GDM1 (cell line): ENCODE measurements around the gene NACC2.

ENCODE experiments used
- DNase-seq: peaks from one replicate; lab custom pipeline; 2025; lab: John Stamatoyannopoulos, UW

The NACC2 gene

DNA sequence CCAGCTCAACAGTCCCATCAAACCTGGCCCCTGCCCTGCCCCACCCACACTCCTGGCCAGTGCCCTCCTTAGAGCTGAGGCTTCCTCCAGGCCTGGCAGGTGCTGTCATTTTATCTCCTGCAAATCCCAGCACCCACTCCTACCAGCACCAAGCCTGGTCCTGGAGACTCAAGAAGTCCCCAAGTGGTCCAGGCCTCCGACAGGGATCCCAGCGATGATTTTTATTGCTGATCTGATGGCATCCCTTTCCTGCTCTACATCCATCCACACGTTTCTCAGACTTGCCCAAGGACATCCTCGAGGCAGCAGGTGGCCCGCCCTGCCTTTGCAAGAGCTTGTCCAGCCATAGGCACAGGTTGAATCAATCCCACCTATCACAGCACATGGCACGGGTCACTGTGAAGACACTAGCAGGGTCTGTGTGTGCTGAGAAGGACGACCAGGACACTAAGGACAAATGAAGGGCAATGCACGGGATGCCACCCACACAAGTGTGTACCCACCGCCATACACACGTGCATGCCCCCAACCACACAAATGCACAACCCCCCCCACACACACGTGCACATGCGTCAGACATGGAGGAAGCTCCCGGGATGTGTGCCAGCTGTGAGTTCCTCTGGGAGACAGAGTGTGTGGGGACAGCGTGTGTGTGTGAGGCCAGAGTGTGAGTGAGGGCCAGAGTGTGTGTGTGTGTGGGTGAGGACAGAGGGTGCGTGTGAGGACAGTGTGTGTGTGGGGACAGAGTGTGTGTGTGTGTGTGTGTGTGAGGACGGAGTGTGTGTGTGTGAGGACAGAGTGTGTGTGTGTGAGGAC, 71.5 kb downstream of the NACC2 start:
- DNase-seq, result no peak

DNA sequence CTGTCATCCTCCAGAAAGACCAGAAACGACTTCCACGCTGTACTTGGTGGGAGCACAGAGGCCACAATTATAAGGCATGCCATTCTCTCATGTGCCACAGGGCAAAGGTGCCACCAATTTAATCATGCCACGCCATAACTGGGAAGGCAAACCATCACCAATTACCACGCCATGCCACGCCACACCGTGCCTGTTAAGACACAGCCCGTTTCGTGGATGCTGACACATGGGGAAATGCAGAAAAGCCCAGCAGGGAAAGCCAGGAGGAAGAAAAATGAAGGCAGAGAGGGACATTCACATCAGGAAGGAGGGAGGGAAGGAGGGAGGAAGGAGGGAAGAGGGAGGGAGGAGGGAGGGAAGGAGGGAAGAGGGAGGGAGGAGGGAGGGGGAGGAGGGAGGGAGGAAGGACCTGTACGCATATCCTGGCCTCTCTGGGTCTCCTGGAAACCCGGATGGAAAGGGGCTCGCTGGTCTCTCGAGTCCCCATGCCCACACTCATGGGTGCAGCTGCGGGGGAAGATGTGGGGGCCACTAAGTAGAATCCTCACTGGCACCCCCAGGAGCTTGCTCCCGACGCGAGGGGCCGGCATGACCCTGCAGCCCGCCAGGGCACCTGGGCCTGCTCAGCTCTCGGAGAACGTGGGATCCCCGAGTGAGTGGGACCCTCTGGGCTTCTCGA, 72.2 kb downstream of the NACC2 start:
- no peak for DNase-seq

DNA sequence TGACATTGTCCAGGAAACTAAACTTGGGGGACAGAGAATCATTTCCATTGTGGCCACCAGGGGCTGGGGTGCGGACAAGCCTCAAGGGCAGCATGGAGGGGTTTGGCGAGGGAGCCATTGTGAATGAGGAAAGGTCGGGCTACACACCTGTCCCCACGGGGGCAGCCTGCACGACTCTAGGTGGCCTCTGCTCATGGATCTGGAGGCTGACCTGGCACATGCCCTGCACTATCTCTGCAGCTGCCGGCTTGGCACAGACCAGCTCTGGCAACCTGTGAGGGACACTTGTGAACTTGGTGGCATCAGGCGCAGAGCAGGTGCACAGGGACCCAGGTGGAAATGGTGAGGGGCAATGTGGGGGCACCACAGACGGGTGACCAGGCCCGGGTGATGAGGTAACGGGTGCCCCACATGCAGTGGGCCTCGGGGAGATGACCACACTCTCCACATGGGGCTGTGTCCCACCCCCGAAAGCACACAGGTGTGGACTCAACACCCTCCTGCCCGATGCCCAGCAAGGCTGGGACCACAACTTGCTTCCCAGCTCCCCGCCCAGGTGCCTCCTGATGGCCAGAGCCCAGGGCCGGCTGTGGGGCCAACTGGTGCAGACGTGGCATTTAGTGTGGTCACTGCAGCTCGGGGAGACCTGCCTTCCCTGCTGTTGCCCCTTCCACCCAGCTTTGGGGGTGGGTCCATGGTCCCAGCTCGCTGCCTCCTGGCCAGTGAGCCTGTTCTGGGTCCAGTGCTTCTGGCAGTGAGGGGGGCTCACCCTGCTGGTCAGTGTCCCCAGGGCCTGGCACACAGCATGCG, 73.0 kb downstream of the NACC2 start:
- DNase-seq, result no peak

DNA sequence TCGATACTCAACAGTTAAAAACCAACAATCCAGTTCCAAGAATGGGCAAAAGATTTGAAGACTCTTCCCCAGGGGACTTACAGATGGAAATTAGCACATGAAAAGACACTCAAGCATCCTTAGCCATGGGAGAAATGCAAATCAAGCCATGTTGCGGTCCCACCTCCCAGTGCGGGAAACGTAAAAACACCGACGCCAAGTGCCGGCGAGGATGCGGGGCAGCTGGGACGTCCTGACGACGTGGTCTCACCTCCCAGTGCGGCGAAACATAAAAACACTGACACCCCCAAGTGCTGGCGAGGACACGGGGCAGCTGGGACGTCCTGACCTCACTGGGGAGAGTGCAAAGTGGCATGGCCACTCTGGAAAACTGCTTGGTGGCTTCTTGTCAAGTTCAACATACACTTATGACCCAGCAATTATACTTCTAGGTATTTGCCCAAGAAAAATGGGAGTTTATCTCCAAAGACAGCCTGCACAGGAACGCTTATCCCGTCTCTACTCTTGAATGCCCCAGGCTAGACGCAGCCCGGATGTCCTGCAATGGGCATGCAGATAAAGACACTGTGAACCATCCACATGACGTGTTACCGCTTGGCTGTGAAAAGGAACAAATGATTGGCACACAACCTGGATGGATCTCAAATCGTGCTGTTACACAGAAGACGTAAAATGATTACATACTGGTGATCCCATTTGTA, 73.8 kb downstream of the NACC2 start:
- DNase-seq, result no peak

DNA sequence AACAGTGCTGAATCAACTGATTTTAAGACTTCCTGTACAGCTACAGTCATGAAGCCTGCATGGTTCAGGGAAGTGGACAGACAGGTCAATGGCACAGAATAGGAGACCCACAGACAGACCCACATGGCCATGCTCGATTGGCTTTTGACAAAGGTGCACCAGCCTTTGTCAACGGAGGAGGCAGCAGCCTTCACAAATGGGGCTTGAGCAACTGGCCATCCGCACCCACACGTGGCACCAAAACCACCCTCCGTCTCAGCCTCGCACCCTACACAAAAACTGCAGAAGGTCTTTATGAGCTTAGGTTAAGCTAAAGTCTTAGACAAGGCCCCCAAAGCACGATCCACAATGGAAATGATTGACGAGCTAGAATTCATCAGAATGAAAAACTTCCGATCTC, 74.4 kb downstream of the NACC2 start:
- DNase-seq, result no peak

DNA sequence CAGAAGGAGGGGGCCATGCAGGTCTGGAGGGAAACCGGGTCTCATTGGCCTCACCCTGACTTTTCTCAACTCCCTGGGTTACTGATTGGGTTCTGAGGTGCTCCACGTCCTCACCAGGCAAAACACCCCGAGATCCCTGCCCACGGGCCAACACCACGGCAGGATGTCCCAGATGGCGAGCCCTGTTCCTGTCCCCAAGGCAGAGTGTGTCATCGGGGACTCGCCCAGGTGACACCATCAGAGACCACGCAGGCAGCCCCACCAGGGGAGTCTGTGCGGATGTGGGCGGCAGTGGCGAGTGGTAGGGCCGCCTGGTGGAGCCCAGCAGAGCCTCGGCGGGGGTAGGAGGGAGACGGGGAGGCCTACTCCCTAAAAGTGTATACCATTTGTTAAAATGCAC, 74.9 kb downstream of the NACC2 start:
- DNase-seq, result no peak

DNA sequence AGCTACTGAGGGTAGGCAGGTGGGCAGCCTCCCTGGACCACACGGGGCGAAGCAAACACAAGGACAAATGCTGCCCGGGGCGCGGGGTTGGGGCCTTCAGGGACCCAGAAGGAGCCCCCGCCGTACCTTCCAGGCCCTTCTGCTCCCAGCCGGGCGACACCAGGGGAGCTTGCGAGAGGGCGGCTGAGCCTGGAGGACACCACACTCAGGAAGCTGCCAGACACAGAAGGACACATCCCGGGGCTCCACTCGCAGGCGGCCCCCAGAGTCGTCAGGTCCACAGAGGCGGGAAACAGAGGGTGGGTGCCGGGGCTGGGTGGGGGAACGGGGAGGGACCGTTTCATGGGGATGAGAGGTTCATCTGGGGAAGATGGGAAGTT, 75.4 kb downstream of the NACC2 start:
- DNase-seq, result no peak

DNA sequence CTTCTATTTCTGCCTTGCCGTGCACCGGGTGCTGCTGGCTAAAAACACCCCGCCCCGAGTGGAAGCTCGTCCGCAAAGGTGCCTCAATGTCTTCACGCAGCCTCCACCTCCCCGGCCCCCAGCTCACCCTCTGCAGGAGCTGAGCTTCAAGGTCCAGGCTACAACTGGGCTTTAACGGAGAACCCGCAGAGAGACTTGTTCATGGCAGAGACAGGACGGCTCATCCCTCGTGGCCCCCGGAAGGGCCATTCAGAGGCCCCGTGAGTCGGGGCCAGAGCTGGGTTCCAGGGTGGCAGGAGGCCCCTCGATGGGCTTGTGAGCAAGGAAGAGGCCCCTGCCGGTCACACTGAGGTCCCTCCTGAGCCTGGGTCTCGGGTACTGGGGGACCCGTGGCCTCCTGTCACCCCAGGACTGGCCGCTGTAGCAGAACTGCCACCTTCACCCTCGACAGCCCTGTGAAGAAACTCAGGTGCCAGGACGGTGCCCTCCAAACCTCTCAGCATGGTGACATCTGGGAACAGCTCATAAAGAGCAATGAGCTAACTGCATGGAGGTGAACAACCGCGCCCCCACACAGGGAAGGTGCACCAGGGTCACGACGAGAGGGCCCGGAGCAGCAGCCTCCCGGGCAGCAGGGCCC, 75.9 kb downstream of the NACC2 start:
- no peak for DNase-seq

DNA sequence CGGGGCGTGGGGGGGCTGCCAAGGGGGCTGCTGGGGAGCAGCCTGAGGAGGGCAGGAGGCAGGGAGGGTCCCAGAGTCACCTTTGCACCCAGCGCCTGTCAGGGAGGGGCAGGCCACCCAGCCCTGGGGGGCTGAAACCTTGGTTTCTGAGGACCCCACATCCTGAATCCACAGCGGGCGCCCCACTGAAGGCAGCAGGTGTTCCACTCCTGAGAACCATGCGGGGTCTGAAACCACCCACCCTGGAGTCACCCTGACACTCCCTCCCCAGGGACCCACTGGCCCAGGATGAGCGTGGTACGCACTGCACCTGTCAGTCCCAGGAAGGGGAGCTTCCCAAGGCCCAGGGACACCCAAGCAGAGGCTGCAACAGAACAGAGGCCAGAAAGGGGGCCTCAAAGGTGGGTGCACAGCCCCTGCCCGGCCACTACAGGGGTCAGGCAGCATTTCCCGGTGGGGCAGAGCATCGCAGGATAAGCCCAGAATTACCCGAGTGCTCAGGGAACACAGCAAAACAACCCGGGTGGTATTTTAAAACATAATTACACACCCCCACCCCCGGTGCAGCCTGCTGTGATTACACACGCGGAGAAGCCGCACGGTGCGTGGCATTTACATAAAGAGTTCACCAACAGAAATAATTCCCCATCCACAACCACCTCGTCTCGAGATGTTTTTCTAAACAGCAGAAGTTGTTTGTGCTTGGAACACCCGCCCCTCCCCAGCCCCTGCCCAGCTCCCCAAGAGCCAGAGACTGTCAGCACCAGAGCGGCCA, 76.6 kb downstream of the NACC2 start:
- DNase-seq, result no peak

DNA sequence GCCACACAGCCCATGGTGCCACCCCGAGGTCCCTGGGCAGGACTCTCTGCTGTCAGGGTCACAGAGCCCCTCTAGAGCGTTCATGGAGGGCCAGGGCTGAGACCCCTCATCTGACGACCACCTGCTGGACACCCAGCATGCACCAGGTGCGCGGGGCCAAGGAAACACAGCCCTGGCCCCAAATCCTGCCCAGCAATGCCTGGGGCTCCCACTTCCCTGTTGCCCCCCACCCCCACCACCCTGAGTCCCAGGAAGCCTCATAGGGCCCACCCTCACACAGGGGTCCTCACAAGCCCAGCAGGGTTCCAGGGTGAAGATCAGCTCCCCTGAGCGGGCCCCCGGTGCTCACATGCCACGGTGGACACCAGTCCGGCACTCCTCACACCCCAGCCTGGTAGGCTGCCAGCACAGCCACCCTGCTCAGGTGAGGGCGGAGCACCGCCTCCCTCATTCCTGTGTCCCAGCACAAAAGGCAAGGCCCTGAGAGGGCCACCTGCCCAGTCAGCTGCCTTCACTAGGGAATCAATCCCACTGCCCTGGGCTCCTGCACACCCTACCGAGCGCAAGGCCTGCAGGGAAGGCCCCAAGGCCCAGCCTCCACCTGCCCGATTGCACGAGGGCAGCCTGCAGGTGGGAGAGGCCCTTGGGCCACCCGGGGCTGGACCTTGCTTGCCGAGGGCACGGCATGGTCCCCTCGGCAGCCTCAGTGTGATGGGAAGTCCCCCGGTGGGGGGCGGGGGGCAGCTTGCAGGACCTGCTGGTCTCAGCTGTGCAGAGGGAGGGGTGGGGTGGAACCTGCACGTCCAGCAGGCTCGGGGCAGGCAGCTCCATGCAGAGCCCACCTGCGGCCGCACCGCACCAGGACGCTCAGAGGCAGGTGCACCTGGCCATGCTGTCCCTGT, 77.5 kb downstream of the NACC2 start:
- no peak for DNase-seq

DNA sequence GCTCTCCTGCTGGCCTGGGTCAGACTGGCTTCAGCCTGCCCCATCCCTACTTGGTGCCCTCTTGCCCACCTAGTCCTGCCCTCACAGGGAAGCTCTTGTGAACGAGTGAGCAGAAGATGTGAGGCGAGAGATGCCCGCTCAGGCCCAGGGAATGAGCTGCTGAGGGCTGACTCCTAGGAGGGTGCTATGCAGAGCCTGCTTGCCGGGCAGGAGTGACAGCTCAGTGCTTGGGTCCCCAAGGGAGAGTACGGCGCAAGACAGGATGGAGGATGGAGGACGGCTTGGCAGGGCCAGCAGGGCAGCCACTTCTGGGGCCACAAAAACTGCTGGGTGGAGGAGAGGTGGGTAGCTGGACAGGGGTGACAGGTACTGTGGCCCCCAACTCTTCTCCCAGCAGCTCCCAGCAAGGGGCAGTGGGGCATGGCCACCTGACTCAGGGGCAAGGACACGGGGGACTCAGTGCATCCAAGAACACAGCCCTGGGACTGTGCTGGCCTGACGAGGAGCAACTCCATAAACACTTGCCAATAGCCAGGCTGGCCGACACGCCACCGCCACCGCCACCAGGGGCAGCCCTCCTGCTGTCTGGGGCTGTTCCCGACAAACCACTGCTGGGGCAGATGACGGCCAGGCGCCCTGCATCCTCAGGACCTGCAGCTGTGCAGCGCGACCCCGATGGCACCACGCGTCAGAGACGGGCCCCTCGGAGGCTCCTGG, 78.4 kb downstream of the NACC2 start:
- no peak for DNase-seq

DNA sequence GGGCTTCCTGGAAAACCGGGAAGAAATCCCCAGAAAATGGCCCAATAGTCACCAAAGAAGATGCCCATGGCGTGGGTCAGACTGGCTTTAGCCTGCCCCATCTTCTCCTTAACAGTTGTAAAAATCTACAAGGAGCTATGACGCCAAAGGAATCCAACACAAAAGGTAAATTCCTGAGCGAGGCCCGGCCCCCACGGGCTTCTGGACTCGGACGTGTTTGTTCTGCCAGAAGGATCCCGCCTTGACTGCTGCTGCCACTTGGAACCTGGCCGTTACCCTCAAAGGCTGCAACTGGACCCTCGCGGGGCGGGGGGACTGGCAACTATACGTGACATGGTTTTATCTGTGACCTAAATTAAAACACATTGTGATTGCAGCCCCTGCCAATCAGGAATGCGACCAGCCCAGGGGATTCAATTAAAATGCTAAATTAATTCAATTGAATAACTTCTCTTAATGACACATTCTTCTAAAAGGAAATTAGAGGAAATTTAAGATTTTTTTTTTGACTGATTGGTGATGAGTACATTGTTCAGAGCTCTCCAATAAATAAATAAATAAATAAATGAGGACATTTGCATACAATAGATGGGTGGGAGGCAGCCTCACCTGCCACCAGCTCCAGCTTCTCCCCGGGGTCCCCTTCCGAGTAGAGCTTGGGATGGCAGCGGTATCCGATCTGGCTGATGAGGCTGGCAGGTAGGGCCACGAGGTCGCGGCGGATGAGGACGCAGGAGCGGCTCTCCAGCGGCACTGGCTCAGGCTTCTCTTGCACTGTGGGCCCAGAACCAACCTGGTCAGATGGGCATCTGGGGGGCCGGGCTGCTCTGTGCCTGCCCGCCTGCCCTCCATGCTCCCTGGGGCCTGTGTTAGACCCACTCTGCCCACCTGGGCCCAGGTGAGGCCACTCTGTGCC, 79.2 kb downstream of the NACC2 start:
- DNase-seq, result no peak

DNA sequence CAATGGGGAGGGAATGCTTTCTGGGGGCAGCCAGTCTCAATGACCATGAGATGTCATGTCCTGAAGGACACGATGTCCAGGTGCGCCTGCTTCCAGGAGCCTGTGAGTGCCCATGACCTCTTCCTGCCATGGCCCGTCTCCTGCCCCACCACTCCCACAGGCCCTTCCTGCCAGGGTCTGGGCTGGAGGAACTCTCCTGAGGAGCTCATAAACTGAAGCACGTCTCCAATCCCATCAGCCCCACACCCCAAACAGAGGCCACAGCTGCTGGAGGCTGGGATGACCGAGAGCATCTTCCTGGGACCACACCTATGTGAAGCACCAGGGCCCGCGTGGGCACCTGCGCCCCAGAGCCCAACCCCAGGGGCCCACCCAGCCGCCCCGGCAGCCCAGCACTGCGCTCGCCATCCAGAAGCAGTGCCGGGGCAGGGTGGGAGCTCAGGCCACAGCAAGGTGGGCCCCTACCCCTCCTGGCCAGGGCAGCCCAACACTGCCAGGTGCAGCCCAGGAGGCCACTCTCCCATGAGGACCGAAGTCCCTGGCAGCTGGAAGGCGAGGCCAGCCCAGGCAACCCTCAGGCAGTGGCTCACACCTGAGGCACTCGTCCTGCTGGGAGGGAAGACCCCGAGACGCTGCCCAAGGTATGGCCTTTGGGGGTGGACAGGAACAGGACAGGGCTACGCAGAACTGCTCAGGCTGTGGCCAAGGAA, 80.0 kb downstream of the NACC2 start:
- DNase-seq, result no peak

DNA sequence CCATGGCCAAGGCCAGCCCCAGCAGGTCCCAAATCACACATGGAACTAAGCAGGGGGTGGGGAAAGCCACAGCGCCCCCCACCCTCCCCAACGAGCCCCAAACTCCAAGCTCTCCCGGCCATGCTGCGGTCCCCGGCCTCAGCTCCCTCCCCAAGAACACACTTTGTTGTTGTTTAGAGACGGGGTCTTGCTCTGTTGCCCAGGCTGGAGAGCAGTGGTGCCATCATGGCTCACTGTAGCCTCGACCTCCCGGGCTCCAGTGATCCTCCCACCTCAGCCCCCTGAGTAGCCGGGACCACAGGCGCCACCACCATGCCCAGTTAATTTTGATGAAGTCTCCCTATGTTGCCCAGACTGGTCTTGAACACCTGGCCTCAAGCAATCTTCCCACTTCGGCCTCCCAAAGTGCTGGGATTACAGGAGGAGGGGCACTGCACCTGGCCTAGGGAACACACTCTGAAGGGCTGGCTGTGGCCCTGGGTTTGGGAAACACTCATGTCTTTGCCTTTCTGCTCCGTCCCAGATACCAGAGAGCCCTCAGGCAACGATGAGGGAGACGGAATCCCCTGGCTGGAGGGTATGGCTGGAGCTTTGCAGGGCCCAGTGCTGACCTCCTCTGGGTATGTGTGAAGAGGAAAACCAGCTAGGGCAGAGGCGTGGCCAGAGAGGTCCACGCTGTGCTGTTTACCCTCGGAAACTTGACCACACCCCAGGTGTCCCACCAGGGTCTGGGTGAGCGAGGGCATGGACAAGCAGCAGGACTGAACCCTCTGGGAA, 80.8 kb downstream of the NACC2 start:
- DNase-seq, result no peak

DNA sequence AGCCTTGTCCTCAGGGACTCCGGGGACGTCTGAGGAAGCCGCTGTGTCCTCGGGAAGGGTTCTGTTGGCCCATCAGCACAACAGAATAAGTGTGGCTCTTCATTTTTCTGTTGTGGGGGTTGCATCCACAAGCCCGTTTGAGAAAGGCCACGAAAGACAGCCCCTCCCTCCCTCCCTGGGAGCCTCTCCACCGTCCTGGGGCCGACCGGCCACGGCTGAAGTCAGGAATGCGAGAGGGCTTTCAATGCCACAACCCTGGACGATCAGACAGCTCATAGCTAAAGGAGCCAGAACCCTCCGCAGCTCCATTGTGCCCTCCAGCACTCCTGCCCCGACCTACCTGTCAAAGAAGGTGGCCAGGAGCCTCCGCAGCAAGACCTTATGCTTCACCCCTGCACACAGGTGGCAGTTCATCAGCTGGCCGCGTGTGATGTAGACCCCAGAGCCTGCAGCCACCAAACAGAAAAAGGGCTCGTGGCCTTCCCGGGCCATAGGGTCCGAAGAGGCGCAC, 81.5 kb downstream of the NACC2 start:
- DNase-seq, result no peak

DNA sequence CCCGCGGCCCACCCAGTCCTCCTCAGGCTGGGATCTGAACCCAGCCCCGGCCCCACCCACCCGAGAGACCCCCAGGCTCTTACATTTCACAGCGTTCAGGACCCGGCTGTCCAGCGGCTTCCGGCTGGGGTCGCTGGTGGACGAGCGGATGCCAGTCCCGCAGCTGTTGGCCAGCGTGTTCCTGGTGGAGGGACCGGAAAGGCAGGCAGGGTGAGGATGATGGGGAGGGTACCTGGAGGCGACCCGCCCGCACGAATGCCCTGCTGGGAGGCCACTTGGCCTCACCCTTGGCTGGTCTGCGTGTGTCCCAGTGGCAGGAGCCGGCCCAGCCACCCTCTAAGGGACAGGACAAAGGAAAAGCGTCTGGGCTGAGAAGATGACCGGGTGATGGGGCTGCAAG, 82.0 kb downstream of the NACC2 start:
- DNase-seq, result no peak

DNA sequence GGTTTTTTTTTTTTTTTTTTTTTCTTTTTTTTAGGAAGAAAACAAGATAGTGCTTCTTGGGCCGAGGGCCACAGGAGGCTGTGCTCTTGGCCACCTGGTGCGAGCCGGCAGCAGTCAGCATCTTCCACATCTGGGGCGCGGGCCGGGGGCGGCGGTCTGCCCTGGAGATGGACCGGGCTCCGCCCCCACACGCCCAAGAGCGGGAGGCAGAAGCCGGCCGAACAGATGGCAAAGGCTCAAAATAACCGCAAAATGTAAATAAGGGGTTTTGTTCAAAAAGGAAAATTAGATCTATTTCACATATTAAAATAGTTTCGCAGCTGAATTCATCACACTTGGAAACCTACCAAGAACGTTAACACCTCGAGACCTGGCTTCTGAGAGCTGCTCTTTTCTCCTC, 82.4 kb downstream of the NACC2 start:
- DNase-seq, result no peak
